Mammary epithelial cell (primary cell): Measurements from ENCODE around the gene OR7A10.

Source experiments
- CTCF ChIP-seq, 2 donors: IDR thresholded peaks in 1 of 2; conservative IDR thresholded peaks in 1 of 2; 2 replicates each; pipeline ENCODE4 v1.5.1; 2011 to 2012; ENCODE audit warnings: inconsistent platforms in 2 of 2, low read length in 2 of 2, mild to moderate bottlenecking in 2 of 2, control low read depth in 1 of 2, low read depth in 1 of 2; ENCODE audit not compliant: insufficient read depth in 1 of 2; ENCODE audit errors: extremely low read depth in 1 of 2
- EZH2 ChIP-seq: IDR thresholded peaks from 2 replicates; pipeline ENCODE4 v1.6.1; 2012; ENCODE audit warnings: low read length, inconsistent platforms, borderline replicate concordance

- TF ChIP-seq CTCF (conservative IDR thresholded peaks at IDR 0.05 in 1 of 2, IDR thresholded peaks at IDR 0.05 in 1 of 2; ENCODE audit: extremely low read depth in 1 of 2, insufficient read depth in 1 of 2, low read depth in 1 of 2, low read length in 2 of 2) = no peak
- no peak for TF ChIP-seq EZH2
These were observed 8.5 kb downstream of the OR7A10 start for GRCh38 chr19:14840206-14840605.
